Sigmoid colon (tissue), 7 donors: Measurements from ENCODE around the gene VAV1. TPM values are rescaled to one million over a fixed set of nuclear protein-coding genes. Genes with fewer than 3 reads are reported as not detected.
A peak's percentile ranks its signal among the peaks of the same experiment; 100 is the strongest.
"Not testable (repeated sequence)": the region's sequence is repeated elsewhere in the genome, so short reads cannot be mapped to it uniquely, and the experiment has no call there.

Source experiments
- DNase-seq: peaks from one replicate; pipeline ENCODE4 v3.0.0-alpha.2; 2019
- H3K27ac ChIP-seq, 4 donors: fragments of 200-600 bp; sonication (generic); one replicate each; pipeline ENCODE4 v1.5.1; 2016 to 2019; ENCODE audit warnings: mild to moderate bottlenecking in 1 of 4
- H3K27me3 ChIP-seq, 3 donors: fragments of 200-600 bp; sonication (generic); one replicate each; pipeline ENCODE4 v1.5.1; 2019; ENCODE audit warnings: mild to moderate bottlenecking in 1 of 3
- H3K36me3 ChIP-seq, 4 donors: fragments of 200-600 bp; sonication (generic); one replicate each; pipeline ENCODE4 v1.5.1; 2016 to 2019
- H3K4me1 ChIP-seq, 4 donors: fragments of 200-600 bp; sonication (generic); one replicate each; pipeline ENCODE4 v1.5.1; 2017 to 2019
- H3K4me3 ChIP-seq, 4 donors: fragments of 200-600 bp; sonication (generic); one replicate each; pipeline ENCODE4 v1.5.1; 2017 to 2019; ENCODE audit warnings: mild to moderate bottlenecking in 2 of 4, moderate library complexity in 1 of 4
- H3K9me3 ChIP-seq, 4 donors: fragments of 200-600 bp in 3 of 4; sonication (generic) in 3 of 4; one replicate each; pipeline versions ENCODE4 v1.5.1 to v1.6.1; 2013 to 2019
- EP300 ChIP-seq, 4 donors: sonication (generic); formaldehyde crosslinking; IDR thresholded peaks; one replicate each; pipeline ENCODE4 v1.6.1; 2017; ENCODE audit warnings: antibody characterized with exemption in 4 of 4
- POLR2A ChIP-seq, 2 donors: fragments of 450-650 bp; IDR thresholded peaks; one replicate each; pipeline ENCODE4 v1.6.1; 2016; ENCODE audit warnings: antibody characterized with exemption in 2 of 2, mild to moderate bottlenecking in 2 of 2, moderate library complexity in 2 of 2
- POLR2AphosphoS5 ChIP-seq, 4 donors: sonication (generic); formaldehyde crosslinking; IDR thresholded peaks; one replicate each; pipeline ENCODE4 v1.6.1; 2017; ENCODE audit warnings: antibody characterized with exemption in 4 of 4
- whole genome bisulfite sequencing, 2 donors: extraction: QIAGEN DNeasy Blood & Tissue Kit; methylation state at CpG; one replicate each; pipeline ENCODE4 v1.1.7; 2013; 5-methylcytosine and 5-hydroxymethylcytosine counted together
- intact Hi-C: fragments of 100-400 bp; cut with DNase I; formaldehyde crosslinking; loops from one replicate; pipeline ENCODE4 v1.15.1; 2023
- polyA plus RNA-seq, 3 donors: library from polyadenylated mRNA; stranded (reverse); fragments of 200-250 nt; gene quantifications; one replicate each; pipeline ENCODE4 v1.2.3, GENCODE V29; 2013
- total RNA-seq, 4 donors: library from RNA; depleted of rRNA; stranded (reverse); fragments of >200 nt; gene quantifications; one replicate each; pipeline ENCODE4 v1.1.0, GENCODE V29; 2016
- TF ChIP-seq, protein P1 (sequence below), 4 experiments: fragments of 450-650 bp in 3 of 4; fragments of 200-600 bp in 1 of 4; IDR thresholded peaks; one replicate each; pipeline ENCODE4 v1.5.1; 2016 to 2019; ENCODE audit warnings: antibody characterized with exemption in 4 of 4, mild to moderate bottlenecking in 3 of 4, moderate library complexity in 2 of 4
- donor health status: healthy with polysubstance abuse.
- donor health status: Bipolar disorder and iron deficiency.
- donor health status: healthy.

VAV1 gene
- total and polyA plus RNA-seq, 7 donors: 2.4 to 18.9 (median 4.1) TPM

DNA sequence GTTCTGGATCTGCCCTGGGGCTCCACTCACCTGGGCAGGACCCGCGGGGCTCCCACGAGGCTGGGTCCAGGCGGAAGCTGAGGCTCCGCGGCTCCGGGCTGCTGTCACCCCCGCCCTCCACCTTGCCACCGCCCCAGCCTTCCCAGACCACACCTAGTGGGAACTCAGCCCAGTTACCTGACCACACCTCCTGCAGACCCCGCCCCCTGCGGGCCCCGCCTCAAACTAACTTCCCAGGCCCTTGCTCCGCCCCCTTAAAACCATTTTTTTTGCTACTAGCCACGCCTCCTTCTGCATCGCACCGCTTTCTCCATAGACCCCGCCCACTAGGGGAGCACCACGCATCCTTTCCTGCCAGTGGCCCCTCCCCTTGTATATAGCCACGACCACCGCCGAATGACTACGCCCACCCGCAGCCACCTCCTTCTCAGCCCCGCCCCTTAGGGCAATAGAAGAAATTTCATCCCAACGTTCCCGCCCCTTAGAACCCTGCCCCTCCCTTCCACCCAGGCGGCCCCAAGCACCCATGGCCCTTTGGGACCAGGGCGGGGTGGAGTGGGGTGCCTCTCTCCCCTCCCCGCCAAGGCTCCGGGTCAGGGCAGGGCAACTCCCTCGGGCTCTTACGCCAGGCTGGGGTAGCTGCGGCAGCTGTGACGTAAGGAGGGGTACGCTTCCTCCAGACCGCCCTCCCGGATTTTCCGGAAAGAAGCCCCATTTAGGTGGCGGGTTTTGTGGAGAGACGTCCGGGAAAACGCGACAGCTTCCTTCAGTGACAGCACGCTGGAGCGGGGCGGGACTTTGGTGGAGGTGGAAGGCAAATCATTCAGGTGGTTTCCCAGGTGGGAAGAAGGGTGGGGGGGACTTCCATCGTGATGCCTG, 4.9 kb upstream of the VAV1 start, which contains the start of gene SH2D3A:
TSS of gene SH2D3A (minus strand) at position 79 of the 879 bp plus-strand sequence. CDS start 3,687 bp downstream, outside the sequence.
- peak; percentile 70 for DNase-seq
- WGBS, 2 donors: 1 to 2% methylated on average over 47 of the region's 47 CpGs
- intact Hi-C loops: no loop called here
- Histone ChIP-seq H3K36me3 (no peaks in the 10 kb centered on the region), H3K27ac (peak within 1 kb of the TSS in 2 of 4 donors; percentile 20 to 24), H3K4me3 (peak within 1 kb of the TSS in 3 of 4 donors; percentile 9 to 28 (median 26)), H3K27me3 (peaks cover 20 to 55% (median 42%) of the 10 kb centered on the region in 3 donors), H3K4me1 (peaks cover 0 to 11% (median 10%) of the 10 kb centered on the region in 4 donors), H3K9me3 (no peaks in the 10 kb centered on the region)
- TF ChIP-seq EP300 (IDR thresholded peaks at IDR 0.05) (no peak), POLR2A (IDR thresholded peaks at IDR 0.05) (peak in 1 of 2 donors; percentile 47), POLR2AphosphoS5 (IDR thresholded peaks at IDR 0.05) (peak in 1 of 4 donors; percentile 22)

DNA sequence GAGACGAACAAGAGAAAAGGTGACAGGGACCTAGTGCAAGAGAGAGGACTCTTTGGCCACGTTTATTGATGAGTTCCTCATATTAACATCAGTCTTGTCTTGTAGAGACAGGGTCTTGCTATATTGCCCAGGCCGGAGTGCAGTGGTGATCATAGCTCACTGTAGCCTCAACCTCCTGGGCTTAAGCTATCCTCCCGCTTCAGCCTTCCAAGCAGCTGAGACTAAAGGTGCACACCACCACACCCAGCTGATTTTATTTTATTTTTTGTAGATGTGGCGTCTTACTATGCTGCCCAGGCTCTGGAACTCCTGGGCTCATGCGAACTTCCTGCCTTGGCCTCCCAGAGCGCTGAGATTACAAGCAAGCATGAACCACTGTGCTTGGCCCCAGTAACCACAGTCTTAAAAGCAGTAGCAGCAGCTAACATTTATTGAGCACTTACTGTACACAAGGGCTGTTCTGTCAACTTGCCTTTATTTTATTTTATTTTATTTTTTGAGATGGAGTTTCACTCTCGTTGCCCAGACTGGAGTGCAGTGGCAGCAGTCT, 4.2 kb upstream of the VAV1 start:
- H3K27ac ChIP-seq: peak overlapping the region in 1 of 4 donors; percentile 20
- no peak for DNase-seq
- no peak for TF ChIP-seq POLR2A (IDR thresholded peaks at IDR 0.05)
- TF ChIP-seq POLR2AphosphoS5 (IDR thresholded peaks at IDR 0.05): no peak
- TF ChIP-seq, protein P1, sequence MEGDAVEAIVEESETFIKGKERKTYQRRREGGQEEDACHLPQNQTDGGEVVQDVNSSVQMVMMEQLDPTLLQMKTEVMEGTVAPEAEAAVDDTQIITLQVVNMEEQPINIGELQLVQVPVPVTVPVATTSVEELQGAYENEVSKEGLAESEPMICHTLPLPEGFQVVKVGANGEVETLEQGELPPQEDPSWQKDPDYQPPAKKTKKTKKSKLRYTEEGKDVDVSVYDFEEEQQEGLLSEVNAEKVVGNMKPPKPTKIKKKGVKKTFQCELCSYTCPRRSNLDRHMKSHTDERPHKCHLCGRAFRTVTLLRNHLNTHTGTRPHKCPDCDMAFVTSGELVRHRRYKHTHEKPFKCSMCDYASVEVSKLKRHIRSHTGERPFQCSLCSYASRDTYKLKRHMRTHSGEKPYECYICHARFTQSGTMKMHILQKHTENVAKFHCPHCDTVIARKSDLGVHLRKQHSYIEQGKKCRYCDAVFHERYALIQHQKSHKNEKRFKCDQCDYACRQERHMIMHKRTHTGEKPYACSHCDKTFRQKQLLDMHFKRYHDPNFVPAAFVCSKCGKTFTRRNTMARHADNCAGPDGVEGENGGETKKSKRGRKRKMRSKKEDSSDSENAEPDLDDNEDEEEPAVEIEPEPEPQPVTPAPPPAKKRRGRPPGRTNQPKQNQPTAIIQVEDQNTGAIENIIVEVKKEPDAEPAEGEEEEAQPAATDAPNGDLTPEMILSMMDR (IDR thresholded peaks at IDR 0.05): no peak
- no peak for TF ChIP-seq EP300 (IDR thresholded peaks at IDR 0.05)
- H3K9me3 ChIP-seq: no peaks in the 10 kb centered on the region
- H3K27me3 ChIP-seq: peaks cover 20 to 59% (median 47%) of the 10 kb centered on the region in 3 donors
- no peak overlapping the region for H3K4me3 ChIP-seq
- WGBS, 2 donors: 45 to 47% methylated on average over 8 of the region's 8 CpGs
- intact Hi-C loops: no loop called here
- H3K36me3 ChIP-seq: no peaks in the 10 kb centered on the region
- H3K4me1 ChIP-seq: peaks cover 0 to 11% (median 10%) of the 10 kb centered on the region in 4 donors

DNA sequence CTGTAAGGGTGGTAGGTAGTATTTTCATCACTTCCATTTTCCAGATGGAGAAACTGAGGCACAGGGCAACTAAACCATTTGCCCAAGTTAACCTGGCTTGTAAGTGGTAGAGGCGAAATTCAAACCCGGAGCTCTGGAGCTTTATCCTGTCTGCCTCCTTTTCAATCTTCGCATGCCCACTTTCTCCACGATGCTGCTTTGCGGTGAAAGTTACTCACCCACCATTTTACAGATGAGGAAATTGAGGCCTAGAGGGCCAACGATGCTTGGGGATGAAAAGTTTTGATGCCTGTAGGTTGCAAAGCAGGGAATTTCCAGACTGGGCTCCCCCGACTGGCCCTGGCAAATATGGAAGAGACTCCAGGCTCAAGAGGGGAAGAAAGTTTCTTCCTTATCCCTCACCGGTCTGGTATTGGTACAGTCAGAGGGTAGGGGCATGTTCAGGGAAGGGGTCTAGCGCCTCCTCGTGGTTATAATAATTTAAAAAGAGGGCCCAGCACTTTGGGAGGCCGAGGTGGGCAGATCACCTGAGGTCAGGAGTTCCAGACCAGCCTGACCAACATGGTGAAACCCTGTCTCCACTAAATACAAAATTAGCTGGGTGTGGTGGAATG, 3.4 kb upstream of the VAV1 start:
- no peak overlapping the region for H3K4me3 ChIP-seq
- peaks cover 0 to 11% (median 10%) of the 10 kb centered on the region in 4 donors for H3K4me1 ChIP-seq
- H3K36me3 ChIP-seq: no peaks in the 10 kb centered on the region
- TF ChIP-seq EP300 (IDR thresholded peaks at IDR 0.05) (no peak), POLR2A (IDR thresholded peaks at IDR 0.05) (no peak), POLR2AphosphoS5 (IDR thresholded peaks at IDR 0.05) (no peak)
- TF ChIP-seq, protein P1 (IDR thresholded peaks at IDR 0.05): peak in 1 of 4 experiments; percentile 25
- no peak overlapping the region for H3K27ac ChIP-seq
- intact Hi-C loops: no loop called here
- no peak for DNase-seq
- H3K27me3 ChIP-seq: peaks cover 20 to 57% (median 47%) of the 10 kb centered on the region in 3 donors
- WGBS, 2 donors: 57 to 69% methylated on average over 11 of the region's 11 CpGs
- H3K9me3 ChIP-seq: no peaks in the 10 kb centered on the region

DNA sequence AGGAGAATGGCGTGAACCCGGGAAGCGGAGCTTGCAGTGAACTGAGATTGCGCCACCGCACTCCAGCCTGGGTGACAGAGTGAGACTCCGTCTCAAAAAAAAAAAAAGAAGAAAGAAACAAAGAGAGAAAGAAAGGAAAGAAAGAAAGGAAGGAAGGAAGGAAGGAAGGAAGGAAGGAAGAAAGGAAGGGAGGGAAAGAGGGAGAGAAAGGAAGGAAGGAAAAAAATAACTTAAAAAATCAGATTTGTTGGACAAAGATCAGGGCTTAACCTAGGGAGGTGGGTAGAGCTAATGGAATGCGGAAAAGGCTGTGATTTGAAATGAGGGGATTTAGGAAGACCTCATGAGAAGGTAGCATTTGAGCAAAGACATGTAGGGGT, 870 bp upstream of the VAV1 start:
- H3K27ac ChIP-seq, H3K9me3 ChIP-seq, intact Hi-C loops, H3K4me3 ChIP-seq, H3K36me3 ChIP-seq, DNase-seq: not testable (repeated sequence)
- WGBS, 2 donors: 87% methylated on average over 7 of the region's 7 CpGs
- Histone ChIP-seq H3K27me3 (peaks cover 12 to 32% (median 30%) of the 10 kb centered on the region in 3 donors), H3K4me1 (peaks cover 0 to 11% (median 10%) of the 10 kb centered on the region in 4 donors)

DNA sequence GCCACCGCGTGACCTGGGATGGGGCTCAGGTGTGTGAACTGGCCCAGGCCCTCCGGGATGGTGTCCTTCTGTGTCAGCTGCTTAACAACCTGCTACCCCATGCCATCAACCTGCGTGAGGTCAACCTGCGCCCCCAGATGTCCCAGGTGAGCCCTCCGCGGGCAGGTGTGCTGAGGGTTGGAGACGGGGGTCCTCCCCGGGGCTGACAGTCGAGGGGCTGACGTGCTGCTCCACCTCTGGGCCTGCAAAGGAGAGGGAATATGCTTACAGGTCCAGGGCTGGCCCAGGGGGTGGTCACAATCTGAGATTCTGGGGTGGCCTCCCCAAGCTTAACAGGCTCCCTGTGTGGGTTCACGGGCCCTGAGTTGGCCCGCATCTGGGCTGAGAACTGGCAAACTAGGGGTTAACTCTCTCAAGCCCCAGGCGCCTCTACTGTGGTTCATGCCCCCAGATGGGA, 386 bp downstream of the VAV1 start:
- peak overlapping the region in 3 of 4 donors; percentile 32 to 46 (median 40) for H3K4me3 ChIP-seq
- H3K27ac ChIP-seq: peak overlapping the region in 3 of 4 donors; percentile 27 to 37 (median 31)
- WGBS, 2 donors: 20 to 37% methylated on average over 14 of the region's 14 CpGs

More for the DNA sequence above, 386 bp downstream of the VAV1 start:
- no peak for DNase-seq
- intact Hi-C loops: no loop called here
- Histone ChIP-seq H3K9me3 (no peaks in the 10 kb centered on the region), H3K36me3 (no peaks in the 10 kb centered on the region), H3K27me3 (peaks cover 2 to 19% (median 18%) of the 10 kb centered on the region in 3 donors), H3K4me1 (peaks cover 0 to under 1% (median under 1%) of the 10 kb centered on the region in 4 donors)
- TF ChIP-seq POLR2AphosphoS5 (IDR thresholded peaks at IDR 0.05) (no peak), EP300 (IDR thresholded peaks at IDR 0.05) (no peak), POLR2A (IDR thresholded peaks at IDR 0.05) (no peak)
- TF ChIP-seq, protein P1 (IDR thresholded peaks at IDR 0.05): no peak
